MM.1S (cell line): ENCODE data around the gene CDK17.
"Not testable (repeated sequence)": the region's sequence is repeated elsewhere in the genome, so short reads cannot be mapped to it uniquely, and the experiment has no call there.

Experiments used
- DNase-seq: peaks from one replicate; pipeline ENCODE4 v3.0.0-alpha.2; 2015
- H2AFZ ChIP-seq: fragments of 300-600 bp; sonication (generic); 2 replicates; pipeline ENCODE4 v1.6.0; 2016; ENCODE audit warnings: antibody characterized with exemption, low read length
- H3F3A ChIP-seq: fragments of 300-600 bp; sonication (generic); 2 replicates; pipeline ENCODE4 v1.6.1; 2016; ENCODE audit warnings: mild to moderate bottlenecking, antibody characterized with exemption, low read length, moderate library complexity, mixed read lengths; ENCODE audit not compliant: insufficient read depth
- H3K27ac ChIP-seq: fragments of 300-600 bp; sonication (generic); 2 replicates; pipeline ENCODE4 v1.5.1; 2016; ENCODE audit warnings: mild to moderate bottlenecking, low read length
- H3K27me3 ChIP-seq: fragments of 300-600 bp; sonication (generic); replicated peaks from 2 replicates; pipeline ENCODE4 v1.6.0; 2016; ENCODE audit warnings: low read length; ENCODE audit not compliant: insufficient read depth
- H3K36me3 ChIP-seq: fragments of 300-600 bp; sonication (generic); replicated peaks from 2 replicates; pipeline ENCODE4 v1.6.1; 2016; ENCODE audit warnings: mild to moderate bottlenecking, low read length, mixed read lengths; ENCODE audit not compliant: insufficient read depth
- H3K4me1 ChIP-seq: fragments of 300-600 bp; sonication (generic); 2 replicates; pipeline ENCODE4 v1.6.1; 2016; ENCODE audit warnings: low read length, mixed read lengths
- H3K4me2 ChIP-seq: fragments of 300-600 bp; sonication (generic); 2 replicates; pipeline ENCODE4 v1.6.0; 2016; ENCODE audit warnings: low read depth, low read length
- H3K4me3 ChIP-seq: fragments of 300-600 bp; sonication (generic); 2 replicates; pipeline ENCODE4 v1.5.1; 2016; ENCODE audit warnings: low read length, mixed read lengths
- H3K79me2 ChIP-seq: fragments of 300-600 bp; sonication (generic); 2 replicates; pipeline ENCODE4 v1.6.1; 2016; ENCODE audit warnings: mixed run types, low read length, mixed read lengths
- H3K9ac ChIP-seq: fragments of 300-600 bp; sonication (generic); 2 replicates; pipeline ENCODE4 v1.6.1; 2016; ENCODE audit warnings: low read length, mixed read lengths
- H3K9me2 ChIP-seq: fragments of 300-600 bp; sonication (generic); replicated peaks from 2 replicates; pipeline ENCODE4 v1.6.1; 2016; ENCODE audit warnings: mild to moderate bottlenecking, low read length, mixed read lengths; ENCODE audit not compliant: insufficient read depth
- H3K9me3 ChIP-seq: fragments of 300-600 bp; sonication (generic); replicated peaks from 2 replicates; pipeline ENCODE4 v1.6.1; 2016; ENCODE audit warnings: mild to moderate bottlenecking, low read length, mixed read lengths; ENCODE audit not compliant: insufficient read depth
- H4K20me1 ChIP-seq: fragments of 300-600 bp; sonication (generic); 2 replicates; pipeline ENCODE4 v1.6.1; 2016; ENCODE audit warnings: mild to moderate bottlenecking, low read length, moderate library complexity, mixed read lengths; ENCODE audit not compliant: insufficient read depth
- CTCF ChIP-seq: fragments of 300-600 bp; sonication (generic); IDR thresholded peaks from 2 replicates; pipeline ENCODE4 v1.5.1; 2016; ENCODE audit warnings: antibody characterized with exemption, low read length, mixed read lengths
- EZH2 ChIP-seq: fragments of 300-600 bp; sonication (generic); optimal IDR thresholded peaks from 2 replicates; pipeline ENCODE3; 2017; ENCODE audit warnings: low read depth, mild to moderate bottlenecking, antibody characterized with exemption, low read length, mixed read lengths
- EZH2phosphoT487 ChIP-seq: fragments of 300-600 bp; sonication (generic); IDR thresholded peaks from 2 replicates; pipeline ENCODE4 v1.6.1; 2018; ENCODE audit warnings: antibody characterized with exemption, low read length

CDK17 gene

DNA sequence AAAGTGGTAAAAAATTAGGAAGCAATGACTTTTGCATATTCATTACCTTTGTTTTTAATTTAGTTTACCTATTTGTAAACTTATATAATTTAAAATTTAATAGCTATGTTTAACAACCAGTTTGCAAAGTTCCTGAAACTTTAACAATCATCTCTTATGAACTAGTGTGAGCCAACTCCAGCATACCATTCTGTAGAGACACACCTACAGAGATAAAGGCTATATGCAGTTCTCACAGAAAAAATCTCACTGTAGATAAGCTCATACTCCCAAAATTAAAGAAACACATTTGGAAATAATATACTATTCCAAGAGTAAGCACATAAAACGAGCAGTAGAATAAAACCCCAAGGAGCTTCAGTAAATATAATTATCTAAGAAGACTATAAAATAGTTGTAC lies 77.5 kb downstream of the CDK17 start:
- DNase-seq = no peak
- Histone ChIP-seq H3K4me3 (no peak overlapping the region), H4K20me1 (no peaks in the 10 kb centered on the region), H3K27ac (no peak overlapping the region), H3F3A (no peaks in the 10 kb centered on the region), H3K9me2 (no peaks in the 10 kb centered on the region), H3K9ac (no peak overlapping the region), H3K4me1 (no peaks in the 10 kb centered on the region), H3K36me3 (no peaks in the 10 kb centered on the region), H3K9me3 (no peaks in the 10 kb centered on the region), H3K4me2 (no peak overlapping the region), H3K79me2 (peaks cover 3% of the 10 kb centered on the region; the same call in 1 of the 2 replicates), H2AFZ (no peak overlapping the region), H3K27me3 (no peaks in the 10 kb centered on the region)
- TF ChIP-seq CTCF = no peak
- TF ChIP-seq EZH2 = no peak
- no peak for TF ChIP-seq EZH2phosphoT487

GRCh38 chr12:96321941-96322340 lies 78.3 kb downstream of the CDK17 start:
- no peak overlapping the region for H3K4me3 ChIP-seq
- no peaks in the 10 kb centered on the region for H3K27me3 ChIP-seq
- no peaks in the 10 kb centered on the region for H4K20me1 ChIP-seq
- H3K9me3 ChIP-seq = no peaks in the 10 kb centered on the region
- no peaks in the 10 kb centered on the region for H3K36me3 ChIP-seq
- no peaks in the 10 kb centered on the region for H3F3A ChIP-seq
- H2AFZ ChIP-seq = no peak overlapping the region
- H3K9ac ChIP-seq = no peak overlapping the region
- no peak overlapping the region for H3K4me2 ChIP-seq
- peaks cover 3% of the 10 kb centered on the region; the same call in 1 of the 2 replicates for H3K79me2 ChIP-seq
- H3K9me2 ChIP-seq = no peaks in the 10 kb centered on the region
- no peak for DNase-seq
- no peak overlapping the region for H3K27ac ChIP-seq
- no peak for TF ChIP-seq CTCF
- TF ChIP-seq EZH2phosphoT487 = no peak
- no peak for TF ChIP-seq EZH2
- no peaks in the 10 kb centered on the region for H3K4me1 ChIP-seq

DNA sequence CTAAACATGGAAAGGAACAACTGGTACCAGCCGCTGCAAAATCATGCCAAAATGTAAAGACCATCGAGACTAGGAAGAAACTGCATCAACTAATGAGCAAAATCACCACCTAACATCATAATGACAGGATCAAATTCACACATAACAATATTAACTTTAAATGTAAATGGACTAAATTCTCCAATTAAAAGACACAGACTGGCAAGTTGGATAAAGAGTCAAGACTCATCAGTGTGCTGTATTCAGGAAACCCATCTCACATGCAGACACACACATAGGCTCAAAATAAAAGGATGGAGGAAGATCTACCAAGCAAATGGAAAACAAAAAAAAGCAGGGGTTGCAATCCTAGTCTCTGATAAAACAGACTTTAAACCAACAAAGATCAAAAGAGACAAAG lies 82.4 kb downstream of the CDK17 start:
- H2AFZ ChIP-seq, H3K9ac ChIP-seq, DNase-seq, H3K27me3 ChIP-seq, H3K36me3 ChIP-seq, H3K9me3 ChIP-seq, H3K27ac ChIP-seq, H3K9me2 ChIP-seq, H4K20me1 ChIP-seq, H3F3A ChIP-seq, H3K4me3 ChIP-seq, H3K4me2 ChIP-seq: not testable (repeated sequence)
- H3K4me1 ChIP-seq = peaks cover 19% of the 10 kb centered on the region
- peaks cover 24% of the 10 kb centered on the region for H3K79me2 ChIP-seq

DNA sequence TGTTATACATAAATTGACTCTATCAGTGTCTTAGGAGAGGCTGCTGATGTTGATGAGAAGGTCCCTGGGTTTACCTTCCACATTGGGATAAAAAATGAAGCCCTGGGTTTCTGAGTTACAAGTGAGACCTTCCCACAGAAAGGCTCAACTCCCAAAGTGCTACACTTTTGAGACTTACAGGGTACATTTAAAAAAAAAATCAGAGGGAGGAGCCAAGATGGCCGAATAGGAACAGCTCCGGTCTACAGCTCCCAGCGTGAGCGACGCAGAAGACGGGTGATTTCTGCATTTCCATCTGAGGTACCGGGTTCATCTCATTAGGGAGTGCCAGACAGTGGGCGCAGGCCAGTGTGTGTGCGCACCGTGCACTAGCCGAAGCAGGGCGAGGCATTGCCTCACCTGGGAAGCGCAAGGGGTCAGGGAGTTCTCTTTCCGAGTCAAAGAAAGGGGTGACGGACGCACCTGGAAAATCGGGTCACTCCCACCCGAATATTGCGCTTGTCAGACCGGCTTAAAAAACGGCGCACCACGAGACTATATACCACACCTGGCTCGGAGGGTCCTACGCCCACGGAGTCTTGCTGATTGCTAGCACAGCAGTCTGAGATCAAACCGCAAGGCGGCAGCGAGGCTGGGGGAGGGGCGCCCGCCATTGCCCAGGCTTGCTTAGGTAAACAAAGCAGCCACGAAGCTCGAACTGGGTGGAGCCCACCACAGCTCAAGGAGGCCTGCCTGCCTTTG lies 84.3 kb downstream of the CDK17 start:
- H3K27me3 ChIP-seq, H3K9me3 ChIP-seq, H3K9me2 ChIP-seq, H3K36me3 ChIP-seq, H4K20me1 ChIP-seq, H2AFZ ChIP-seq, H3F3A ChIP-seq: not testable (repeated sequence)
- peaks cover 20% of the 10 kb centered on the region for H3K4me1 ChIP-seq
- peak overlapping the region; percentile 37; the same call in 1 of the 2 replicates for H3K4me2 ChIP-seq
- peak overlapping the region; percentile 27; the same call in 1 of the 2 replicates for H3K9ac ChIP-seq
- H3K27ac ChIP-seq = peak overlapping the region; percentile 53; the same call in 1 of the 2 replicates
- H3K4me3 ChIP-seq = peak overlapping the region; percentile 46
- H3K79me2 ChIP-seq = peaks cover 29% of the 10 kb centered on the region
- DNase-seq = peak; percentile 16
